K562 (cell line): Measurements from ENCODE around the gene FAM200B. TPM values are rescaled to one million over a fixed set of nuclear protein-coding genes. Genes with fewer than 3 reads are reported as not detected.

Experiments used
- ATAC-seq: fragments of 200-7000 bp; cut with Tn5 transposase; 3 replicates; pipeline ENCODE4 v1.9.1; 2020; ENCODE audit warnings: moderate library complexity
- BruUV-seq: library from RNA; stranded (reverse); fragments of 400-500 nt; replicated peaks from 2 replicates; lab custom pipeline; 2021; lab: Mats Ljungman, UMichigan
- CTCF ChIA-PET: fragments of 300-600 bp; formaldehyde crosslinking; extraction: SDS; loops from one replicate; lab custom pipeline; 2021; ENCODE audit warnings: low intra/inter-chr PET ratio; lab: Yijun Ruan, JAX
- POLR2A ChIA-PET: fragments of 300-600, 350-650 bp; sonication (Branson Sonifier 250); formaldehyde crosslinking; extraction: SDS; loops from one replicate; lab custom pipeline; 2021; ENCODE audit warnings: antibody characterized with exemption, inconsistent platforms; lab: Yijun Ruan, JAX
- DNase-seq, 4 experiments: peaks; one replicate each; pipeline versions ENCODE4 v3.0.0 to v3.0.0-alpha.2; 2011 to 2018; ENCODE audit warnings: low spot score in 3 of 4, mixed read lengths in 3 of 4; ENCODE audit errors: extremely low read depth in 1 of 4
- FAIRE-seq: peaks from 2 replicates; lab custom pipeline; 2011; peaks lifted over from hg19 to GRCh38; lab: Jason Lieb, UNC
- H2AFZ ChIP-seq: 2 replicates; pipeline ENCODE4 v1.6.0; 2011; ENCODE audit warnings: low read depth, low read length, control low read depth, inconsistent platforms
- H3K27ac ChIP-seq: fragments of 200-600 bp; 3 replicates; pipeline ENCODE4 v1.8.0; 2011; ENCODE audit warnings: low read depth, mild to moderate bottlenecking, control low read depth, inconsistent platforms, low read length, moderate library complexity, mixed read lengths; ENCODE audit errors: extremely low read depth
- H3K27me3 ChIP-seq, 2 experiments: fragments of 300-600 bp in 1 of 2; 2 replicates in 1 of 2; 3 replicates in 1 of 2; pipeline versions ENCODE4 v1.6.0 to v1.8.0; 2011; ENCODE audit warnings: inconsistent platforms in 2 of 2, low read length in 2 of 2, mild to moderate bottlenecking in 1 of 2, mixed read lengths in 1 of 2, moderate library complexity in 1 of 2; ENCODE audit not compliant: control insufficient read depth in 2 of 2, insufficient read depth in 2 of 2
- H3K36me3 ChIP-seq: fragments of 300-600 bp; 3 replicates; pipeline ENCODE4 v1.8.0; 2011; ENCODE audit warnings: mild to moderate bottlenecking, low read length, inconsistent platforms; ENCODE audit not compliant: control insufficient read depth, insufficient read depth
- H3K4me1 ChIP-seq, 2 experiments: fragments of 200-600 bp in 1 of 2; replicated peaks in 1 of 2; 2 replicates in 1 of 2; 3 replicates in 1 of 2; pipeline versions ENCODE4 v1.5.1 to v1.8.0; 2011; ENCODE audit warnings: inconsistent platforms in 2 of 2, low read length in 2 of 2, mild to moderate bottlenecking in 1 of 2, mixed read lengths in 1 of 2, moderate library complexity in 1 of 2; ENCODE audit not compliant: control insufficient read depth in 2 of 2, insufficient read depth in 2 of 2
- H3K4me2 ChIP-seq: 2 replicates; pipeline ENCODE4 v1.6.1; 2011; ENCODE audit warnings: low read length, control low read depth, inconsistent platforms, mixed read lengths; ENCODE audit not compliant: insufficient read depth
- H3K4me3 ChIP-seq: fragments of 200-600 bp; sonication (generic), shearing (Covaris generic); 2 replicates; pipeline ENCODE4 v1.5.1; 2016; ENCODE audit warnings: control low read depth, inconsistent platforms
- H3K79me2 ChIP-seq: fragments of 200-600 bp; 3 replicates; pipeline ENCODE4 v1.8.0; 2011; ENCODE audit warnings: low read length, inconsistent platforms; ENCODE audit not compliant: control insufficient read depth, insufficient read depth
- H3K9ac ChIP-seq, 2 experiments: 2 replicates each; pipeline versions ENCODE4 v1.6.0 to v1.6.1; 2011; ENCODE audit warnings: low read depth in 2 of 2, low read length in 2 of 2, control low read depth in 1 of 2, inconsistent platforms in 1 of 2, mild to moderate bottlenecking in 1 of 2, mixed read lengths in 1 of 2; ENCODE audit not compliant: insufficient read depth in 1 of 2
- H3K9me1 ChIP-seq: one replicate; pipeline ENCODE4 v1.6.0; 2011; ENCODE audit warnings: inconsistent platforms, mild to moderate bottlenecking, low read length, moderate library complexity; ENCODE audit not compliant: control insufficient read depth, insufficient read depth
- H3K9me3 ChIP-seq: replicated peaks from 2 replicates; pipeline ENCODE4 v1.5.1; 2011; ENCODE audit warnings: low read depth, low read length, inconsistent platforms; ENCODE audit not compliant: control insufficient read depth, insufficient read depth
- H4K20me1 ChIP-seq: replicated peaks from 2 replicates; pipeline ENCODE4 v1.6.1; 2011; ENCODE audit warnings: low read length, inconsistent platforms, mixed read lengths; ENCODE audit not compliant: control insufficient read depth, insufficient read depth
- CC2D1A ChIP-seq: fragments of 450-650 bp; IDR thresholded peaks from 2 replicates; pipeline ENCODE4 v1.6.1; 2017; ENCODE audit warnings: mild to moderate bottlenecking
- GTF2E2 ChIP-seq: fragments of 200-800 bp; sonication (Bioruptor generic); IDR thresholded peaks from 2 replicates; pipeline ENCODE4 v1.6.1; 2016; ENCODE audit warnings: missing genetic modification characterization, missing compliant biosample characterization
- HMBOX1 ChIP-seq: sonication (generic); IDR thresholded peaks from 2 replicates; pipeline ENCODE4 v1.6.1; 2016
- TCF7L2 ChIP-seq: fragments of 150-350 bp; IDR thresholded peaks from 2 replicates; pipeline ENCODE4 v1.6.1; 2016; ENCODE audit warnings: low read depth, mild to moderate bottlenecking, low read length, moderate library complexity
- YY1 ChIP-seq, 3 experiments: IDR thresholded peaks; 2 replicates each; pipeline ENCODE4 v1.6.1; 2011; ENCODE audit warnings: low read length in 2 of 3, mild to moderate bottlenecking in 2 of 3, moderate library complexity in 2 of 3, borderline replicate concordance in 1 of 3, control low read depth in 1 of 3, low read depth in 1 of 3; ENCODE audit not compliant: insufficient read depth in 3 of 3, insufficient replicate concordance in 2 of 3, control insufficient read depth in 1 of 3, insufficient read length in 1 of 3; ENCODE audit errors: extremely low read depth in 1 of 3
- ZBTB33 ChIP-seq: sonication (generic); formaldehyde crosslinking; IDR thresholded peaks from 2 replicates; pipeline ENCODE4 v1.8.1; 2023; ENCODE audit warnings: mild to moderate bottlenecking, missing genetic modification reagents
- ZFP1 ChIP-seq: fragments of 450-650 bp; formaldehyde crosslinking; IDR thresholded peaks from 2 replicates; pipeline ENCODE4 v1.4.0; 2020; ENCODE audit warnings: mild to moderate bottlenecking, mixed read lengths
- ZNF449 ChIP-seq: fragments of 250-450 bp; sonication (Bioruptor Pico); IDR thresholded peaks from 2 replicates; pipeline ENCODE4 v1.8.0; 2022; ENCODE audit warnings: moderate library complexity, mild to moderate bottlenecking, inconsistent platforms
- ZNF639 ChIP-seq, 2 experiments: fragments of 200-800 bp in 1 of 2; sonication (Bioruptor generic) in 1 of 2; sonication (generic) in 1 of 2; formaldehyde crosslinking in 1 of 2; IDR thresholded peaks in 1 of 2; conservative IDR thresholded peaks in 1 of 2; 2 replicates each; pipeline versions ENCODE4 v1.5.0 to v1.6.1; 2016 to 2020; ENCODE audit warnings: missing compliant biosample characterization in 1 of 2, missing genetic modification characterization in 1 of 2, missing genetic modification reagents in 1 of 2
- ZZZ3 ChIP-seq: fragments of 450-650 bp; IDR thresholded peaks from 2 replicates; pipeline ENCODE4 v1.6.1; 2016; ENCODE audit warnings: antibody characterized with exemption, mild to moderate bottlenecking, moderate library complexity
- WGBS: fragments of 100-300 bp; shearing (Covaris generic); methylation state at CpG from one replicate; pipeline ENCODE4 v1.1.6; 2016; ENCODE audit warnings: low coverage, mixed read lengths; ENCODE audit not compliant: insufficient coverage; ENCODE audit errors: missing lambda C conversion rate; 5-methylcytosine and 5-hydroxymethylcytosine counted together
- in situ Hi-C: fragments of 300-500 bp; cut with MboI; formaldehyde crosslinking; loops from 4 replicates; pipeline ENCODE4 v1.15.0; 2018; ENCODE audit warnings: inconsistent platforms, mixed read lengths
- intact Hi-C: fragments of 100-400 bp; cut with micrococcal nuclease; formaldehyde crosslinking; loops from 2 replicates; pipeline ENCODE4 v1.14.2; 2022
- polyA plus RNA-seq, 8 experiments: library from polyadenylated mRNA; depleted of rRNA in 4 of 8; stranded (reverse) in 5 of 8; unstranded in 3 of 8; fragments of >200 nt; fragmentation: Nextera tagmentation in 2 of 8; fragmentation: Illumina TruSeq in 1 of 8; extraction: Ambion mirVana in 2 of 8; extraction: Trizol in 1 of 8; gene quantifications; 2 replicates each; pipeline versions ENCODE4 v1.2.1 to v1.2.3, GENCODE V29; 2011 to 2014; ENCODE audit warnings: inconsistent platforms in 1 of 8, missing spikeins in 1 of 8
- total RNA-seq, 7 experiments: library from RNA; depleted of rRNA in 6 of 7; stranded (reverse); fragments of >200 nt in 6 of 7; fragmentation: Illumina TruSeq in 2 of 7; extraction: Trizol in 2 of 7; gene quantifications; 2 replicates each; pipeline versions ENCODE4 v1.2.1 to v1.2.3, GENCODE V29; 2011 to 2021; ENCODE audit warnings: low replicate concordance in 1 of 7

Gene FAM200B
- total and polyA plus RNA-seq, 9 of the 15 experiments (the other 6 are each of a cell fraction or from before 2014, with no cell fraction given) = 17.4 to 48.0 (median 25.5) TPM

- peak in 1 of 2 experiments; percentile 90; a peak in 2 of 4 replicates for TF ChIP-seq ZNF639 (CRISPR knock-in tag; conservative IDR thresholded peaks at IDR 0.05 in 1 of 2, IDR thresholded peaks at IDR 0.05 in 1 of 2)
Observed at GRCh38 chr4:15655223-15656037, 26.2 kb upstream of the FAM200B start, which contains the start of gene FBXL5 (continued).

GRCh38 chr4:15656038-15656470 is 25.6 kb upstream of the FAM200B start:
- no peak for FAIRE-seq
- no peak for ATAC-seq
- 98% methylated on average over 12 of the region's 12 CpGs for WGBS
- TF ChIP-seq ZBTB33 (CRISPR knock-in tag) (peak; percentile 71), GTF2E2 (tag) (no peak), YY1 (IDR thresholded peaks at IDR 0.05; ENCODE audit: borderline replicate concordance in 1 of 3, control insufficient read depth in 1 of 3, extremely low read depth in 1 of 3, insufficient read depth in 3 of 3, insufficient read length in 1 of 3, insufficient replicate concordance in 2 of 3, low read depth in 1 of 3, low read length in 2 of 3) (no peak), ZFP1 (CRISPR knock-in tag) (no peak), CC2D1A (peak; percentile 43; the same call in 1 of the 2 replicates), TCF7L2 (no peak), ZNF449 (no peak), ZZZ3 (no peak), HMBOX1 (no peak)

More at GRCh38 chr4:15656038-15656470, 25.6 kb upstream of the FAM200B start:
- intact Hi-C loops (loop anchor here (10.0 kb wide), 2 partner anchors 421 to 651 kb away; partner anchors contain the start of gene CPEB2), in situ Hi-C loops (loop anchor here (25.0 kb wide), 1 partner anchor 644 kb away; the partner anchor contains the start of gene CPEB2)
- ChIA-PET CTCF (no interaction called here), POLR2A (interaction anchor here (1.3 kb wide), 1 partner anchor 20 kb away, joined by 3 read pairs; no protein-coding TSS in a partner anchor)
- Histone ChIP-seq H3K4me2 (no peak overlapping the region), H2AFZ (peak overlapping the region; percentile 97), H3K79me2 (peaks cover 38% of the 10 kb centered on the region), H3K27me3 (no peaks in the 10 kb centered on the region), H3K9me3 (0 out of 2 replicates have a peak, but pooled peaks cover 3% of the 10 kb centered on the region), H4K20me1 (no peaks in the 10 kb centered on the region), H3K9me1 (no peaks in the 10 kb centered on the region), H3K4me3 (no peak overlapping the region), H3K4me1 (peaks cover 9 to 13% of the 10 kb centered on the region in 2 experiments), H3K9ac (peak overlapping the region in 1 of 2 experiments; percentile 74; a peak in 1 of 4 replicates), H3K27ac (peak overlapping the region; percentile 98; the same call in 1 of the 3 replicates), H3K36me3 (peaks cover 7% of the 10 kb centered on the region; the same call in 1 of the 3 replicates)
- no peak for DNase-seq
- no TSS peak for BruUV-seq
